GM10847 (cell line): Measurements from ENCODE around the gene ATRX.

Experiments used
- POLR2A ChIP-seq: IDR thresholded peaks from 2 replicates; pipeline ENCODE4 v1.6.1; 2011; ENCODE audit not compliant: insufficient read length; ENCODE audit errors: extremely low read depth

The ATRX gene

GRCh38 chrX:77785486-77786364 is at the start of gene ATRX:
ATRX (minus strand) TSS chrX:77786216; CDS start chrX:77786001, 215 bp downstream.
- TF ChIP-seq POLR2A: peak; percentile 68

GRCh38 chrX:77820091-77820727 is 34.2 kb upstream of the ATRX start:
- TF ChIP-seq POLR2A: no peak

GRCh38 chrX:77814210-77814609 is 28.2 kb upstream of the ATRX start:
- no peak for TF ChIP-seq POLR2A

- no peak for TF ChIP-seq POLR2A
Measured at GRCh38 chrX:77802201-77802600, 16.2 kb upstream of the ATRX start.

GRCh38 chrX:77795124-77795523 is 9.1 kb upstream of the ATRX start:
- no peak for TF ChIP-seq POLR2A

- no peak for TF ChIP-seq POLR2A
Measured at GRCh38 chrX:77793946-77794345, 7.9 kb upstream of the ATRX start.

- no peak for TF ChIP-seq POLR2A
Measured at GRCh38 chrX:77788050-77788449, 2.0 kb upstream of the ATRX start.

GRCh38 chrX:77786365-77786680 is 307 bp upstream of the ATRX start:
- no peak for TF ChIP-seq POLR2A

- TF ChIP-seq POLR2A: no peak
Measured at GRCh38 chrX:77779695-77780094, 6.3 kb downstream of the ATRX start.

GRCh38 chrX:77776659-77777058 is 9.4 kb downstream of the ATRX start:
- no peak for TF ChIP-seq POLR2A

GRCh38 chrX:77771601-77772000 is 14.4 kb downstream of the ATRX start:
- no peak for TF ChIP-seq POLR2A

- TF ChIP-seq POLR2A: no peak
Measured at GRCh38 chrX:77768787-77769186, 17.2 kb downstream of the ATRX start.

- no peak for TF ChIP-seq POLR2A
Measured at GRCh38 chrX:77755561-77755960, 30.5 kb downstream of the ATRX start.

- TF ChIP-seq POLR2A: no peak
Measured at GRCh38 chrX:77749695-77750094, 36.3 kb downstream of the ATRX start.

- TF ChIP-seq POLR2A: no peak
Measured at GRCh38 chrX:77743720-77744119, 42.3 kb downstream of the ATRX start.

- no peak for TF ChIP-seq POLR2A
Measured at GRCh38 chrX:77742788-77743476, 43.1 kb downstream of the ATRX start.
